Measurements from ENCODE around the gene GATA2. TPM values are rescaled to one million over a fixed set of nuclear protein-coding genes. Genes with fewer than 3 reads are reported as not detected.

Gene GATA2
- total RNA-seq, 2 experiments from 2014 or later = not detected

DNA sequence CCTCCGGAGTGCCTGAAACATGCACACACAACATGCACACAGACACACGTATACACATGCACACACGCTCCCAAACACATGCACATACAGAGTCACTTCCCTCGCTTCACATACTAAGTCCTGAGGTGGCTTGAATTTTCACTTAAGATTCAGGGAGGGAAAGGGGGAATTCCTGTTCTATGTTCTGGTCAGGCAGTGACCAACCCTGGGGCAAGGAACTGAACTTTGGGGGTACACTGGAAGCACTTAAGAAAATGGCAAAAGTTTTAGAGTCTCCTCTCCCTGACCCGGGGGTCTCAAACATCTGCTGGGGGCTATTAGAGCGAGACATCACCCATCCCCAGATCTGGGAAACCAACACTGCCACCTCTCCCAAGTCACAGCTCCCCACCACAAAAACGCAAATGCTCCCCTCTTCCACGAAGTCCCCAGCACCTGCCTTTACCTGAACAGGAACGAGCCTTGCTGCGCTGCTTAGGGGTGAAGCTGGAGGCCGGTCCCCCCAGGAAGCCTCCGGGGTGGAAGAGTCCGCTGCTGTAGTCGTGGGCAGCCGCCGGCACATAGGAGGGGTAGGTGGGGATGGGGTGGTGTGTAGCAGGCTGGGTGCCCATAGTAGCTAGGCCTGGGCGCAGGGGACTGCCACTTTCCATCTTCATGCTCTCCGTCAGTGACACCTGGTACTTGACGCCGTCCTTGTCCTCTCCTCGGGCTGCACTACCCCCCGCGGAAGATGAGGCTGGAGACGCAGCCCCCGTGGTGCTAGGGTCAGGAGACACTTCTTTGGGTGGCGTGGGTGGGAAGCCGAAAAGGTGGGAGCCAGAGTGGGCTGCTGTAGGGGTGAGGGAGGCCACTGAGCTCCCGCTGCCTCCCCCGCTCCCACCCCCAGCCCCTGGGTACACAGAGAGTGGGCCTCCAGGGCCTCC lies 7.5 kb downstream of the GATA2 start:
- Mint-ChIP-seq H3K27me3 (ENCODE audit: low read depth) (peaks cover 73% of the 10 kb centered on the region), H3K36me3 (ENCODE audit: low read depth) (no peaks in the 10 kb centered on the region), H3K27ac (no peak overlapping the region), H3K4me3 (no peak overlapping the region), H3K9me3 (ENCODE audit: insufficient read depth) (no peaks in the 10 kb centered on the region), H3K4me1 (ENCODE audit: low read depth) (peaks cover 24% of the 10 kb centered on the region)
- ATAC-seq (no peak), DNase-seq (no peak)
- ChIA-PET POLR2A (no interaction called here), CTCF (no interaction called here)

DNA sequence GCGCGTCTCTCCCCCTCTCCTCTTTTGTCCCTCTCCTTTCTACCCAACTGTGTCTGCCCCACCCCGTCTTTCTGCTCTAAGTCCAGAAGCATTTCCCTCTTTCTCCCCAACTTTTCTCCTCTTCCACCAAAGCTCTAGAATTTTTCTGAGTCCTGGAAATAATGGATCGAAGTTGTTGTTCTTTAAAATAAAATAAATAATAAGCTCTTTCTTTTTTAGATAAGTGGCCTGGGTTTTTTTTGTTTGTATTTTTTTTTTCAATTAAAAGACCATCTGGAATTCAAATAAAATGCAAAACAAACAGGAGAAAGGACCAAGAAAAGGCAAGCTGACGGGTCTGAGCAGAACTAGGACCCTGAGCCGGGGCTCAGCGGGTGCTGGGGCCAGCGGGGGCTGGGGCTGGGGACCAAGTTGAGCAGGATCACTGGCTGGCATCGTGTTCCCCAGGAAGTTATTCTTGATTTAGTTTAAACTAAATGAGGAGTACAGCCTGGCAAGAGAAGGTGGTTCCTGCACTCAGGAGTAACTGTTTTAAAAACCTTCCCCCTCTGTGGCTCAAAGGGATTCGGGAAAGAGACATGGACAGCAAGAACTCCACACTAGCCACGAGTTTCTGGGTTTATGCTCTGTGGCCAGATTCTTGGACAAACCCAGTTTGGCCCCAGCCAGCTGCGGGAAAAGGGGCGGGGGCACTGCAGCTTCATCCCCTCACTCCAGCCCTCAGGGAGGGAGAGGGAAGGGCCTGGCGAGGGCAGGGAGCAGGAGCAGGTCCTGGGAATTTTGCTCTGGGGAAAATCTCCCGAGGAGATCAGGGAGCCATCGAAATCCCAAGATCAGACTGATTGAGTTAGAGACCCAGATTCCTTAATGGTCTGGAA lies 8.4 kb downstream of the GATA2 start:
- POLR2A ChIA-PET = interaction anchor here (0.5 kb wide), 1 partner anchor 261 kb away, joined by 3 read pairs; no protein-coding TSS in a partner anchor
- H3K4me1 Mint-ChIP-seq (ENCODE audit: low read depth) = peaks cover 19% of the 10 kb centered on the region
- H3K4me3 Mint-ChIP-seq = no peak overlapping the region
- no peaks in the 10 kb centered on the region for H3K36me3 Mint-ChIP-seq (ENCODE audit: low read depth)
- peaks cover 64% of the 10 kb centered on the region for H3K27me3 Mint-ChIP-seq (ENCODE audit: low read depth)
- ATAC-seq (no peak), DNase-seq (no peak)
- H3K9me3 Mint-ChIP-seq (ENCODE audit: insufficient read depth) = no peaks in the 10 kb centered on the region
- CTCF ChIA-PET = interaction anchor here (1.2 to 2.0 kb wide), 3 partner anchors 13 to 124 kb away, joined by 3 to 4 read pairs (median 4); no protein-coding TSS in a partner anchor
- H3K27ac Mint-ChIP-seq = no peak overlapping the region

DNA sequence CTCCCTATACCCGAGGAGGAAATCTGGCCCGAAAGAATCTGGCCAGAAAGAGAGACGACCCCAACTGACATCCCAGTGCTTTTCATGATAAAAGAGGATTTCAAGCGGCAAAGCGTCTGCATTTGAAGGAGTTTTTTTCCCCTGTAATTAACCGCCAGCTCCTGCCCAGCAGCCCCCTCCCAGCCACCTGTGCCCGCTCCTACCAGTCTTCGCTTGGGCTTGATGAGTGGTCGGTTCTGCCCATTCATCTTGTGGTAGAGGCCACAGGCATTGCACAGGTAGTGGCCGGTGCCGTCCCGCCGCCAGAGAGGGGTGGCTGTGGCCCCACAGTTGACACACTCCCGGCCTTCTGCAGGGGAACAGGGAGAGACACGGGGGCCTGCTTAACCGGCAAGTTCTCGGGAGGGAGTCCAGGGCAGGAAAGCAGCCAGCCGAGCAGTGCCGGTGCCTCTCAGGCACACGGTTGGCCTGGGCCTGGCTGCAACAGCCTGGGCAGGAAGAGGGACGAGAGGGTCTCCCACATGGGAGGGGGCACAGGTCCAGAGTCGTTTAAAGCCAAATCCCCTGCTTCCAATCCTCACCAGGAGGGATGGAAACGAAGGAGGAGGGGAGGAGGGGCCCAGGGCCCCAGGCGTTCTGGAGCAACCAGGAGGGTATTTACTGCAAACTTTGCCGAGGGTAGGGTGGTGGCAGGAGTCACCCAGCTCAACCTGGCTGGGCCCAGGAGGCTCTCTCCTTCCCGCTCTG lies 9.2 kb downstream of the GATA2 start:
- DNase-seq = no peak
- no peak overlapping the region for H3K27ac Mint-ChIP-seq
- ChIA-PET POLR2A (no interaction called here), CTCF (interaction anchor here (1.0 to 2.0 kb wide), 5 partner anchors 14 to 125 kb away, joined by 3 to 8 read pairs (median 4); no protein-coding TSS in a partner anchor)
- ATAC-seq = no peak
- H3K4me1 Mint-ChIP-seq (ENCODE audit: low read depth) = peaks cover 17% of the 10 kb centered on the region
- no peaks in the 10 kb centered on the region for H3K36me3 Mint-ChIP-seq (ENCODE audit: low read depth)
- H3K9me3 Mint-ChIP-seq (ENCODE audit: insufficient read depth) = no peaks in the 10 kb centered on the region
- H3K4me3 Mint-ChIP-seq = no peak overlapping the region
- H3K27me3 Mint-ChIP-seq (ENCODE audit: low read depth) = peaks cover 63% of the 10 kb centered on the region

DNA sequence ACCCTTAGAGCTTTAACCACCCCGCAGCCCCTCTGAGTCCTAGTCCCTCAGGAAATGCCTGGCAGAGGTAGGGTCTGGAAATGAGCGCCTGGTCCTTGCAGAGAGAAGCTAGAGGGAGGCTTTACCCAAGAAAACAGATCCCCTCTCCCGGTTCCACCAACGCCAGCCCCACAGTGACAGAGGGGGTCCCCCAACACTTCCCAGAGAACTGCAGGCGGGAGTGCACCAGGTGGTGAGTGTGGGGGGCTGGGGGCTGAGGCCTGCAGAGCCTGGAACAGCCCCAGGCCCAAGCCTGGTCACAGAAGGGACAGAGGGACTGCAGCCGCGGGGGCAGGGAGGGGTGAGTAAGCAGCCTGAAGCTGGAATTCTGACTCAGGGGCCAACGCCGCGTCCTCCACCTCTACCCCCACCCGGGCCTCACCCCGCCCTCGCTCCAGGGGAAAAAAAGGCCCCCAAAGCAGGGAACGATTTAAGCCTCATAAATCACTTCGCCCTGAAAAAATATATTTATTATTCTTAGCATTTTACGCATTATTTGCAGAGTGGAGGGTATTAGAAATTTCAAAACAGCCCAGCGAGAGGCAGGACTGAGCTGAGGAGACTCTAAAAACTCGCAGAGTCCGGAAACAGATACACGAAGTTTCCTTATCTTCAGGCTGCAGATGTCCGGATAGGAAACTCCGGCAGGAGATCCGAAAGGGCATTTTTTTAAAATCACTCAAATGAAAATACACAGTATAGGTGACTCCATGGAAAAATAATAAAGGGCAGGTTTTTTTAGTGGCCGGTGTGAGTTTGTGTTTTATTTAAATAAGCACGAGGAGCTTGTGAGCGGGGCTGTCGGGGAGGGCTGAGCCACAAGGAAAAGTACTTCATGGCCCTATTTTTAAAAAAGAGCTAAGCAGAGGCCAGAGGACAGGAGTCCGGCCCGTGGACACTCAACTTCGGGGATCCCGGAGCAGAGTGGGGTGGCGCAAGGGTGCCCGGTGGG lies 10.0 kb downstream of the GATA2 start:
- H3K4me3 Mint-ChIP-seq = no peak overlapping the region
- no peak for ATAC-seq
- no peaks in the 10 kb centered on the region for H3K36me3 Mint-ChIP-seq (ENCODE audit: low read depth)
- POLR2A ChIA-PET = no interaction called here
- peaks cover 12% of the 10 kb centered on the region for H3K4me1 Mint-ChIP-seq (ENCODE audit: low read depth)
- no peaks in the 10 kb centered on the region for H3K9me3 Mint-ChIP-seq (ENCODE audit: insufficient read depth)
- peaks cover 55% of the 10 kb centered on the region for H3K27me3 Mint-ChIP-seq (ENCODE audit: low read depth)
- DNase-seq = no peak
- no peak overlapping the region for H3K27ac Mint-ChIP-seq
- CTCF ChIA-PET = interaction anchor here (0.6 to 2.0 kb wide), 7 partner anchors 35 to 617 kb away, joined by 3 to 8 read pairs (median 4); no protein-coding TSS in a partner anchor

DNA sequence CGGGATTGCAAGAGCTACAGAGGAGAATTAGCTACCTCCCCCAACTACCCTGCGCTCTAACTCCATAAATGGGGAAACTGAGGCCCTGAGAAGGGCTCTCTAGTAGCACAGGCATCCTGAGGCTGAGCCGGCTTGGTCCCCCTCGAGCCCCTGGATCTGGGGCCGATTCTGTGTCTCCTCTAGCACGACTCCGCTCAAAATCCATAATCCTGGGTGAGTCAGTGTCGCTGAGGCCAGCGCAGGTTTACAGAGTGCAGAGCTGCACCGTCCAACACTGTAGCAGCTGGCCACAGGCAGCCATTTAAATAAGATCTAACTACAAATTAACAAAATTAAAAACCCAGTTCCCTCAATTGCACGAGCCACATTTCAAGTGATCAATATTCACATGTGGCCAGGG lies 10.8 kb downstream of the GATA2 start:
- ChIA-PET CTCF (interaction anchor here (0.7 to 1.4 kb wide), 3 partner anchors 56 to 616 kb away, joined by 3 to 8 read pairs (median 3); no protein-coding TSS in a partner anchor), POLR2A (no interaction called here)
- ATAC-seq (no peak), DNase-seq (no peak)
- peaks cover 55% of the 10 kb centered on the region for H3K27me3 Mint-ChIP-seq (ENCODE audit: low read depth)
- no peaks in the 10 kb centered on the region for H3K9me3 Mint-ChIP-seq (ENCODE audit: insufficient read depth)
- peaks cover 8% of the 10 kb centered on the region for H3K4me1 Mint-ChIP-seq (ENCODE audit: low read depth)
- no peak overlapping the region for H3K4me3 Mint-ChIP-seq
- H3K36me3 Mint-ChIP-seq (ENCODE audit: low read depth) = no peaks in the 10 kb centered on the region
- H3K27ac Mint-ChIP-seq = no peak overlapping the region

DNA sequence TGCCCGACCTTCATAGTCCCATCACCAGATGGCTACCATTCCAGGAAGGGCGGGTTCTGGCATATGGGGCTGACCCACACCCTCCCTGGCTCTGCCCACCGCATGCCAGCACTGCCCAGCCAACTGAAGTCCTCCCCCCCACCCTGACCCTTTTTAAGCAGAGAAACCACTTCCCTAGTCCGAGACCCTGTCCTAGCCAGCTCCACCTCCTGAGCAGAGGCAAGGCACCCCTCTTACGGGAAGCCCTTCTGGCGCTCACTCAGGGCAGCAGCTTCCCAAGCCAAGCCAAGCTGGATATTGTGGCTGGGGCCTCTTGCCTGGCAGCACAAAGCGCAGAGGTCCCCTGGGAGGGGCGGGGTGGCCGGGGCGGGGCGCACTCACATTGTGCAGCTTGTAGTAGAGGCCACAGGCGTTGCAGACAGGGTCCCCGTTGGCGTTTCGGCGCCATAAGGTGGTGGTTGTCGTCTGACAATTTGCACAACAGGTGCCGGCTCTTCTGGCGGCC lies 11.5 kb downstream of the GATA2 start:
- Mint-ChIP-seq H3K36me3 (ENCODE audit: low read depth) (no peaks in the 10 kb centered on the region), H3K27me3 (ENCODE audit: low read depth) (peaks cover 48% of the 10 kb centered on the region), H3K27ac (no peak overlapping the region), H3K4me3 (no peak overlapping the region), H3K9me3 (ENCODE audit: insufficient read depth) (no peaks in the 10 kb centered on the region), H3K4me1 (ENCODE audit: low read depth) (peaks cover 5% of the 10 kb centered on the region)
- no peak for ATAC-seq
- DNase-seq = no peak
- ChIA-PET CTCF (interaction anchor here (1.4 kb wide), 1 partner anchor 56 kb away, joined by 3 read pairs; no protein-coding TSS in a partner anchor), POLR2A (no interaction called here)

DNA sequence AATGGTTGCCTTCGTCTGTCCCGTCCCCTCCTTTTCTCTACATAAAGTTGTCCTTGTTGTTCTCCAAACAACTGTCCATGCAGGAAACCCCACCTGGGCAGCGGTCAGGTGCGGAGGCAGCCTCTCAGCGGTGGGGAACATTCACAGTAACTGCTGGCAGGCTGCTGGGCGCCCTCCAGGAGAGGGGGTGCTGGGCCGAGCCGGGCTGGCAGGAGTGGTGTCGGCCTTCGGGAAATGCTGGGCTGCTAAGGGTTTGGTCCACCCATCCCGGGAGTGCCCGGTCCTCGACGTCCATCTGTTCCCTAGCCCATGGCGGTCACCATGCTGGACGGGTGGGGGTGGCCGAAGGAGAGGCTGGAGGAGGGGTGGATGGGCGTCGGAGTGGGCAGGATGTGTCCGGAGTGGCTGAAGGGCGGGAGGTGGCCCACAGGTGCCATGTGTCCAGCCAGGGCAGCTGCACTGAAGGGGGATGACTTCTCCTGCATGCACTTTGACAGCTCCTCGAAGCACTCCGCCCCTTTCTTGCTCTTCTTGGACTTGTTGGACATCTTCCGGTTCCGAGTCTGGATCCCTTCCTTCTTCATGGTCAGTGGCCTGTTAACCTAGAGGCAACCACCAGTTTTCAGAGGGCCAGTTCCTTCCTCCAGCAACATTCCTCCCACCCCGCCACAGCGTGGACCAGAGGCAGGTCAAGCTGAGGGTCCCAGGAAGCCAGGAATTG lies 12.1 kb downstream of the GATA2 start:
- ATAC-seq (no peak), DNase-seq (no peak)
- Mint-ChIP-seq H3K4me3 (no peak overlapping the region), H3K27me3 (ENCODE audit: low read depth) (peaks cover 45% of the 10 kb centered on the region), H3K9me3 (ENCODE audit: insufficient read depth) (no peaks in the 10 kb centered on the region), H3K36me3 (ENCODE audit: low read depth) (no peaks in the 10 kb centered on the region), H3K4me1 (ENCODE audit: low read depth) (peaks cover 5% of the 10 kb centered on the region), H3K27ac (no peak overlapping the region)
- CTCF ChIA-PET = interaction anchor here (1.4 kb wide), 1 partner anchor 55 kb away, joined by 3 read pairs; no protein-coding TSS in a partner anchor
- POLR2A ChIA-PET = no interaction called here

DNA sequence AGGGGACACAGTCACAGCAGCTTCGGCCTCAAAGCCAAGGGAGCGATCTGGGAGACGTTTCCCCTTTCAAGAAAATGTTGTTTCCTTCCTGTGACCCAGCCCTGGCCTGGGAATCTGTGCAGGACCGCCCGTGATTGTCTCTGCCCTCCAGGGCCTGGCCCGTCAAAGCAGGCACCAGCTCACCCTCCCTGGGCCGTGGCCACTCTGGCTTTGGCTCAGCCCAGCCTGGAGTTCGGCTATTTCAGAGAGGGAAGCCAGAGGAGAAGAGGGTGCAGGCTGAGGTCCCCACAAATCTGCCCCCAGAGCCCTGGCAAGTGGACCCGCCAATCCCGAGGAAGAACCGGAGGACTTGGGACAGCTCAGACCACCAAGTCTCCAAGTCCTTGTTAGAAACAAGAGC lies 12.7 kb downstream of the GATA2 start:
- Mint-ChIP-seq H3K27ac (no peak overlapping the region), H3K36me3 (ENCODE audit: low read depth) (no peaks in the 10 kb centered on the region), H3K4me1 (ENCODE audit: low read depth) (peaks cover 5% of the 10 kb centered on the region), H3K27me3 (ENCODE audit: low read depth) (peaks cover 39% of the 10 kb centered on the region), H3K9me3 (ENCODE audit: insufficient read depth) (no peaks in the 10 kb centered on the region), H3K4me3 (no peak overlapping the region)
- ATAC-seq = no peak
- POLR2A ChIA-PET = no interaction called here
- no peak for DNase-seq
- CTCF ChIA-PET = no interaction called here

DNA sequence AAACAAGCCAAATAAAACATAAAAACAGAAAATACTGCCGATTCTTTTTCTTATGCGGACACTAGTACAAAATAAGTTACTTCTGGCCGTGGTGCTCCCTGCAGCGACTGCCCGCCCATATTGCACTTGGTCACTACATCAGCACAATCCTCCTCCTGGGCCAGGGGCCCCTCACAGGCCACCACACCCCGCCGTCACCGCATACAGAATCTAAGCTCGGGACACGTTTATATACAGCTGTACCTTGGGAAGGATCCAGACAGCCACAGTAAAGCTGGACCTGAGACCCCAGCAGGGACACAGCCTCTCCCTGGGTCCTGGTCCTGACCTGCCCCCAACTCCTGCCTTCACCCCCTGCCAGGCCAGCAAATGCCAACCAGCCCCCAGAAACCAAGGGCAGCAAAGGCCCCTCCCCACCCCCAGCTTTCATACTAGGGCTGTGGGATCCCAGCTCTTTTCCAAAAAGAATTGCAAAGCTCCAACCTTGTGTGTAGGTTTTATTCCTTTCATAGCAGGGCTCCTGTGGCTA lies 13.4 kb downstream of the GATA2 start:
- no peaks in the 10 kb centered on the region for H3K36me3 Mint-ChIP-seq (ENCODE audit: low read depth)
- CTCF ChIA-PET = interaction anchor here (1.3 kb wide), 1 partner anchor 54 kb away, joined by 4 read pairs; no protein-coding TSS in a partner anchor
- no peaks in the 10 kb centered on the region for H3K9me3 Mint-ChIP-seq (ENCODE audit: insufficient read depth)
- H3K27ac Mint-ChIP-seq = no peak overlapping the region
- ATAC-seq (no peak), DNase-seq (no peak)
- no peak overlapping the region for H3K4me3 Mint-ChIP-seq
- peaks cover 5% of the 10 kb centered on the region for H3K4me1 Mint-ChIP-seq (ENCODE audit: low read depth)
- peaks cover 33% of the 10 kb centered on the region for H3K27me3 Mint-ChIP-seq (ENCODE audit: low read depth)
- POLR2A ChIA-PET = no interaction called here

Measured in activated CD8-positive, alpha-beta T cell treated with anti-CD3 and anti-CD28 coated beads, Interleukin-2, amount 10 ng/mL, durations not matched to agents 7 days and 5 days (primary cell).